MM.1S (cell line): ENCODE data around the gene BCAS3.

Experiments
- DNase-seq: peaks from one replicate; pipeline ENCODE4 v3.0.0-alpha.2; 2015
- H2AFZ ChIP-seq: fragments of 300-600 bp; sonication (generic); 2 replicates; pipeline ENCODE4 v1.6.0; 2016; ENCODE audit warnings: antibody characterized with exemption, low read length
- H3F3A ChIP-seq: fragments of 300-600 bp; sonication (generic); 2 replicates; pipeline ENCODE4 v1.6.1; 2016; ENCODE audit warnings: mild to moderate bottlenecking, antibody characterized with exemption, low read length, moderate library complexity, mixed read lengths; ENCODE audit not compliant: insufficient read depth
- H3K27ac ChIP-seq: fragments of 300-600 bp; sonication (generic); 2 replicates; pipeline ENCODE4 v1.5.1; 2016; ENCODE audit warnings: mild to moderate bottlenecking, low read length
- H3K27me3 ChIP-seq: fragments of 300-600 bp; sonication (generic); replicated peaks from 2 replicates; pipeline ENCODE4 v1.6.0; 2016; ENCODE audit warnings: low read length; ENCODE audit not compliant: insufficient read depth
- H3K36me3 ChIP-seq: fragments of 300-600 bp; sonication (generic); replicated peaks from 2 replicates; pipeline ENCODE4 v1.6.1; 2016; ENCODE audit warnings: mild to moderate bottlenecking, low read length, mixed read lengths; ENCODE audit not compliant: insufficient read depth
- H3K4me1 ChIP-seq: fragments of 300-600 bp; sonication (generic); 2 replicates; pipeline ENCODE4 v1.6.1; 2016; ENCODE audit warnings: low read length, mixed read lengths
- H3K4me2 ChIP-seq: fragments of 300-600 bp; sonication (generic); 2 replicates; pipeline ENCODE4 v1.6.0; 2016; ENCODE audit warnings: low read depth, low read length
- H3K4me3 ChIP-seq: fragments of 300-600 bp; sonication (generic); 2 replicates; pipeline ENCODE4 v1.5.1; 2016; ENCODE audit warnings: low read length, mixed read lengths
- H3K79me2 ChIP-seq: fragments of 300-600 bp; sonication (generic); 2 replicates; pipeline ENCODE4 v1.6.1; 2016; ENCODE audit warnings: mixed run types, low read length, mixed read lengths
- H3K9ac ChIP-seq: fragments of 300-600 bp; sonication (generic); 2 replicates; pipeline ENCODE4 v1.6.1; 2016; ENCODE audit warnings: low read length, mixed read lengths
- H3K9me2 ChIP-seq: fragments of 300-600 bp; sonication (generic); replicated peaks from 2 replicates; pipeline ENCODE4 v1.6.1; 2016; ENCODE audit warnings: mild to moderate bottlenecking, low read length, mixed read lengths; ENCODE audit not compliant: insufficient read depth
- H3K9me3 ChIP-seq: fragments of 300-600 bp; sonication (generic); replicated peaks from 2 replicates; pipeline ENCODE4 v1.6.1; 2016; ENCODE audit warnings: mild to moderate bottlenecking, low read length, mixed read lengths; ENCODE audit not compliant: insufficient read depth
- H4K20me1 ChIP-seq: fragments of 300-600 bp; sonication (generic); 2 replicates; pipeline ENCODE4 v1.6.1; 2016; ENCODE audit warnings: mild to moderate bottlenecking, low read length, moderate library complexity, mixed read lengths; ENCODE audit not compliant: insufficient read depth
- EZH2 ChIP-seq: fragments of 300-600 bp; sonication (generic); optimal IDR thresholded peaks from 2 replicates; pipeline ENCODE3; 2017; ENCODE audit warnings: low read depth, mild to moderate bottlenecking, antibody characterized with exemption, low read length, mixed read lengths
- EZH2phosphoT487 ChIP-seq: fragments of 300-600 bp; sonication (generic); IDR thresholded peaks from 2 replicates; pipeline ENCODE4 v1.6.1; 2018; ENCODE audit warnings: antibody characterized with exemption, low read length
- TF ChIP-seq, protein P1 (sequence below): fragments of 300-600 bp; sonication (generic); IDR thresholded peaks from 2 replicates; pipeline ENCODE4 v1.5.1; 2016; ENCODE audit warnings: antibody characterized with exemption, low read length, mixed read lengths

Gene BCAS3

DNA sequence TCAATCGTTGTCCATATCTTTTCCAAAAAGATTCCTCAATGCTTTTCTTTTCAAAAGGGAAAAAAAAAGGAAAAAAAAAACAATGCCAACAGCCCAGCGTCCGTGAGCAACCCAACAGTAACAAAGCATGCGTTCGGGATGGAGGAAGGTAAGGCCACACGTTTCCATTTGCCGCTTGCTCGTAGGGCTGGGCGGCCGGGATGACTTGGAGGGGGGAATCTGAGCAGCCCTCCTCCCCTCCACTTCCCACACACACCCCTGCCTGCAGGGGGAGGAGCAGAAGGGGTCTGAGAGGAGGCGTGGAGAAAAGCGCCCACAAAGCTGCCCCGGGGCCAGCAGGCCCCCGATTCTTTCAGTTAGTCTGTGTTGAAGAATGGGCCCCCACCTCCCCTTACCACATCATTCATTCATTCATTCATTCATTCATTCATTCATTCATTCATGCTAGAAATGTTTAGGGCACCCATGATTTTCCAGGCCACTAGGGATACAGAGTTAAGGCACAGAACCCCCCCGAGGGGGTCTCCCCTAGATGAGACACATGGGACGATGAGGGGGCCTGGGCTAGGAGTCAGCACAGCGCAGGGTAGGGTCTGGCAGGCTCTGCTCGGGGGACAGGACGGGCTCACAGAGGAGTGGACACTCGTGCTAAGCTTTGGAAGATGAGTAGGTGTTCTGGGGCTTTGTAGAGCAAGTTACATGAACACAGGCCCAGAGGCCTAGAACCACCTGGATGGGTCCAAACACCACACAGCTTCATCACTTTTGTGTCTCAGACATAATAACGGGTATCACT lies 711.1 kb downstream of the BCAS3 start:
- Histone ChIP-seq H3K9ac (no peak overlapping the region), H3K27me3 (no peaks in the 10 kb centered on the region), H3K27ac (no peak overlapping the region), H3K9me2 (no peaks in the 10 kb centered on the region), H3K4me2 (no peak overlapping the region), H3K79me2 (no peaks in the 10 kb centered on the region), H2AFZ (no peak overlapping the region), H3F3A (no peaks in the 10 kb centered on the region), H3K9me3 (no peaks in the 10 kb centered on the region), H3K4me3 (no peak overlapping the region), H4K20me1 (no peaks in the 10 kb centered on the region), H3K4me1 (no peaks in the 10 kb centered on the region), H3K36me3 (no peaks in the 10 kb centered on the region)
- DNase-seq = no peak
- TF ChIP-seq EZH2phosphoT487 (no peak), EZH2 (no peak)
- TF ChIP-seq, protein P1, sequence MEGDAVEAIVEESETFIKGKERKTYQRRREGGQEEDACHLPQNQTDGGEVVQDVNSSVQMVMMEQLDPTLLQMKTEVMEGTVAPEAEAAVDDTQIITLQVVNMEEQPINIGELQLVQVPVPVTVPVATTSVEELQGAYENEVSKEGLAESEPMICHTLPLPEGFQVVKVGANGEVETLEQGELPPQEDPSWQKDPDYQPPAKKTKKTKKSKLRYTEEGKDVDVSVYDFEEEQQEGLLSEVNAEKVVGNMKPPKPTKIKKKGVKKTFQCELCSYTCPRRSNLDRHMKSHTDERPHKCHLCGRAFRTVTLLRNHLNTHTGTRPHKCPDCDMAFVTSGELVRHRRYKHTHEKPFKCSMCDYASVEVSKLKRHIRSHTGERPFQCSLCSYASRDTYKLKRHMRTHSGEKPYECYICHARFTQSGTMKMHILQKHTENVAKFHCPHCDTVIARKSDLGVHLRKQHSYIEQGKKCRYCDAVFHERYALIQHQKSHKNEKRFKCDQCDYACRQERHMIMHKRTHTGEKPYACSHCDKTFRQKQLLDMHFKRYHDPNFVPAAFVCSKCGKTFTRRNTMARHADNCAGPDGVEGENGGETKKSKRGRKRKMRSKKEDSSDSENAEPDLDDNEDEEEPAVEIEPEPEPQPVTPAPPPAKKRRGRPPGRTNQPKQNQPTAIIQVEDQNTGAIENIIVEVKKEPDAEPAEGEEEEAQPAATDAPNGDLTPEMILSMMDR = no peak

DNA sequence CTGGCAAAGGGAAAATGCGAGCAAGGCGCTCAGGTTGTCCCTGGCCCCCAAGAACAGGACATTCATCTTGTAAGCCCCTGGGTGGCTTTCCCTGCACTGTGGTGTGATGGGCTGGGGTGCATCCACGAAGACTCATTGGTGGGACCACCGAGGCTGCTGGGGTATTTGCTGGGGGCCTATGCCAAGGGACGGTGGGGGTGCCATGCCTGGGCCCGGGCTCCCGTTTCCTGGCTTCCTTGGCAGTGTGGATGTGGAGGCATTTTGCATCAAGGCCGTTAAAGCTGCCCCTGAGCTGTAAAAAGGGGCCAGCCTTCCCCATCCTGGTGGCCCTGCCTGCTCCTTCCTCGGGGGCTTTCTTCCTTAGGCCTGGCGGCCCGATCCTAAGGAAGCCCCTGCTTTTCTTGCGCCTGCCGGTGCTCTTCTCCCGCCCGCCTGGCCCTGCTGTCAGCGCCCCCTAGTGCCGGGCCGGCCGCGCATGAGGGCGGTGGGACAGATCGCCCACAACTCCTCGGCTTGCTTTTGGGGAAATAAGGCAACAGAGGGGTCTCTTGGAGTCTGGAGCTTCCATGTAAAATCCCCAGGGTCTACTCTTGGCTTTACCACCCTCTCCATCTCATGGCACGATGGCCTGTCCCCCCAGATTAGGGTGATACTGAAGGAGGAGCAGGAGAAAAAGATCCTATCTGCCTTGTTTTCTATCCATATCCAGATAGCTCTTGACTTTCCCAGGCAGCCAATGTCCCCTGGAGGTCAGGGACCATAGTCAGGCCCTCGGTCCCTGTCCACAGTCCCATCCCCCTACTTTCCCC lies 712.2 kb downstream of the BCAS3 start:
- Histone ChIP-seq H2AFZ (peak overlapping the region; percentile 67), H3K27me3 (no peaks in the 10 kb centered on the region), H3K4me1 (peaks cover 4% of the 10 kb centered on the region), H3K79me2 (no peaks in the 10 kb centered on the region), H3F3A (peaks cover 1% of the 10 kb centered on the region; the same call in 1 of the 2 replicates), H4K20me1 (no peaks in the 10 kb centered on the region), H3K4me3 (peak overlapping the region; percentile 34), H3K9ac (peak overlapping the region; percentile 27; the same call in 1 of the 2 replicates), H3K36me3 (no peaks in the 10 kb centered on the region), H3K4me2 (peak overlapping the region; percentile 65), H3K9me3 (no peaks in the 10 kb centered on the region), H3K27ac (no peak overlapping the region), H3K9me2 (no peaks in the 10 kb centered on the region)
- DNase-seq = peak; percentile 36
- TF ChIP-seq EZH2 (no peak), EZH2phosphoT487 (no peak)
- TF ChIP-seq, protein P1 = peak; percentile 96

DNA sequence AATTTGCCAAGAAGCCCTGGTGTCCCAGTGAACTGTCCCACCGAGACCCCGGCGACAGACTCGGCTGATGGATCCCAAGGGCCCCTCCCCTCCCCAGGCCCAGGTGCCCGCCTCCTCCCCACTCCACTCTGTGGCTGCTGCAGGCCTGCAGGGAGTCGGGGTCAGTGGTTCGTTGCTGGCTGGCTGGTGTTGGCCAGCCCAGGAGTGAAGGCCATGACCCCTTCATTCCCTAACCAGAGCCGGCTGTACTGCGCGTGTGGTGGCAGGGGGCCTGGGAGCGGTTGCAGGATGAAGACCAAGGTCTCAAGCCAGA lies 712.8 kb downstream of the BCAS3 start:
- Histone ChIP-seq H3K9me2 (no peaks in the 10 kb centered on the region), H3K4me2 (no peak overlapping the region), H3F3A (peaks cover 7% of the 10 kb centered on the region; the same call in 1 of the 2 replicates), H3K4me1 (peaks cover 10% of the 10 kb centered on the region), H3K9ac (no peak overlapping the region), H3K27me3 (no peaks in the 10 kb centered on the region), H2AFZ (no peak overlapping the region), H4K20me1 (no peaks in the 10 kb centered on the region), H3K79me2 (no peaks in the 10 kb centered on the region), H3K27ac (no peak overlapping the region), H3K4me3 (no peak overlapping the region), H3K36me3 (no peaks in the 10 kb centered on the region), H3K9me3 (no peaks in the 10 kb centered on the region)
- no peak for DNase-seq
- TF ChIP-seq EZH2phosphoT487 = no peak
- TF ChIP-seq, protein P1 = no peak
- no peak for TF ChIP-seq EZH2
